Pancreas (tissue), 10 donors: Measurements from ENCODE around the gene TSPOAP1. TPM values are rescaled to one million over a fixed set of nuclear protein-coding genes. Genes with fewer than 3 reads are reported as not detected.

ENCODE experiments used
- ATAC-seq, 4 donors: fragments of 200-7000 bp; cut with Tn5 transposase; one replicate each; pipeline versions ENCODE4 v1.8.0 to v1.9.1; 2020; ENCODE audit warnings: mild to moderate bottlenecking in 4 of 4, moderate library complexity in 4 of 4
- DNase-seq, 6 donors: peaks; one replicate each; pipeline ENCODE4 v3.0.0-alpha.2; 2020
- FAIRE-seq: peaks from 2 replicates; lab custom pipeline; 2012; peaks lifted over from hg19 to GRCh38; lab: Jason Lieb, UNC
- H3K27ac ChIP-seq, 4 donors: fragments of 200-600 bp; sonication (generic); 1 replicate in 3 of 4; 2 replicates in 1 of 4; pipeline versions ENCODE4 v1.5.0 to v1.8.0; 2020
- H3K27me3 ChIP-seq, 4 donors: fragments of 200-600 bp; one replicate each; pipeline ENCODE4 v1.8.0; 2021
- H3K36me3 ChIP-seq, 3 donors: fragments of 200-600 bp; sonication (generic) in 1 of 3; one replicate each; pipeline versions ENCODE4 v1.5.0 to v1.8.0; 2020 to 2021
- H3K4me1 ChIP-seq, 3 donors: fragments of 200-600 bp; one replicate each; pipeline ENCODE4 v1.8.0; 2021
- H3K4me3 ChIP-seq, 4 donors: fragments of 200-600 bp; sonication (generic) in 2 of 4; one replicate each; pipeline versions ENCODE4 v1.5.0 to v1.8.0; 2020 to 2021
- H3K9me3 ChIP-seq, 4 donors: fragments of 200-600 bp; one replicate each; pipeline ENCODE4 v1.8.0; 2021
- WGBS, 2 donors: extraction: QIAGEN DNeasy Blood & Tissue Kit; methylation state at CpG; one replicate each; pipeline ENCODE4 v1.1.7; 2013; 5-methylcytosine and 5-hydroxymethylcytosine counted together
- intact Hi-C, 3 donors: fragments of 100-400 bp; cut with DNase I; formaldehyde crosslinking; loops; one replicate each; pipeline versions ENCODE4 v1.11.1 to v1.14.2; 2022
- microRNA-seq, 2 donors: library from miRNA; unstranded; fragments of <30 nt; microRNA quantifications; one replicate each; pipeline versions ENCODE4 to v1.1.0, GENCODE V29; 2019 to 2020
- polyA plus RNA-seq, 2 donors: library from polyadenylated mRNA; stranded (reverse); fragments of 200-250 nt; gene quantifications; one replicate each; pipeline ENCODE4 v1.2.3, GENCODE V29; 2013
- total RNA-seq, 6 donors: library from RNA; stranded (reverse); fragmentation: NEBNext Ultra II Directional in 4 of 6; extraction: Animal tissue kit (Norgen Biotek cat#: 25700) in 4 of 6; gene quantifications; one replicate each; pipeline versions ENCODE4 v1.2.1 to v1.2.4, GENCODE V29; 2021 to 2023
- TF ChIP-seq, protein P1 (sequence below), 4 donors: fragments of 200-600 bp; sonication (generic) in 3 of 4; IDR thresholded peaks; one replicate each; pipeline versions ENCODE4 v1.5.0 to v1.8.0; 2021; ENCODE audit warnings: antibody characterized with exemption in 4 of 4
- donor health status: healthy with polysubstance abuse.
- donor health status: DM: no; HTN: no; CAD: no; lungs with moderate emphysema.
- donor health status: DM: no; HTN: no; CAD: no.
- donor health status: control.
- donor health status: control.
- donor health status: Bipolar disorder and iron deficiency.
- donor health status: DM: yes; HTN: yes; CAD: no.
- donor health status: DM: no; HTN: no; CAD: no.
- donor health status: DM: no; HTN: no; CAD: no.
- donor health status: DM: yes; HTN: yes; CAD: no.

Gene TSPOAP1
- total and polyA plus RNA-seq, 8 donors, result 7.0 to 90.2 (median 14.8) TPM

GRCh38 chr17:58253082-58253481 is 75.5 kb downstream of the TSPOAP1 start:
- no peak overlapping the region for H3K4me3 ChIP-seq
- 63 to 82% methylated on average over 3 of the region's 3 CpGs for WGBS, 2 donors
- no peaks in the 10 kb centered on the region for H3K9me3 ChIP-seq
- H3K36me3 ChIP-seq, result no peaks in the 10 kb centered on the region
- no peak for DNase-seq
- no peaks in the 10 kb centered on the region for H3K4me1 ChIP-seq
- intact Hi-C loops, result no loop called here
- TF ChIP-seq, protein P1, sequence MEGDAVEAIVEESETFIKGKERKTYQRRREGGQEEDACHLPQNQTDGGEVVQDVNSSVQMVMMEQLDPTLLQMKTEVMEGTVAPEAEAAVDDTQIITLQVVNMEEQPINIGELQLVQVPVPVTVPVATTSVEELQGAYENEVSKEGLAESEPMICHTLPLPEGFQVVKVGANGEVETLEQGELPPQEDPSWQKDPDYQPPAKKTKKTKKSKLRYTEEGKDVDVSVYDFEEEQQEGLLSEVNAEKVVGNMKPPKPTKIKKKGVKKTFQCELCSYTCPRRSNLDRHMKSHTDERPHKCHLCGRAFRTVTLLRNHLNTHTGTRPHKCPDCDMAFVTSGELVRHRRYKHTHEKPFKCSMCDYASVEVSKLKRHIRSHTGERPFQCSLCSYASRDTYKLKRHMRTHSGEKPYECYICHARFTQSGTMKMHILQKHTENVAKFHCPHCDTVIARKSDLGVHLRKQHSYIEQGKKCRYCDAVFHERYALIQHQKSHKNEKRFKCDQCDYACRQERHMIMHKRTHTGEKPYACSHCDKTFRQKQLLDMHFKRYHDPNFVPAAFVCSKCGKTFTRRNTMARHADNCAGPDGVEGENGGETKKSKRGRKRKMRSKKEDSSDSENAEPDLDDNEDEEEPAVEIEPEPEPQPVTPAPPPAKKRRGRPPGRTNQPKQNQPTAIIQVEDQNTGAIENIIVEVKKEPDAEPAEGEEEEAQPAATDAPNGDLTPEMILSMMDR (IDR thresholded peaks at IDR 0.05), result no peak
- no peak overlapping the region for H3K27ac ChIP-seq
- FAIRE-seq, result no peak
- no peaks in the 10 kb centered on the region for H3K27me3 ChIP-seq
- no peak for ATAC-seq

DNA sequence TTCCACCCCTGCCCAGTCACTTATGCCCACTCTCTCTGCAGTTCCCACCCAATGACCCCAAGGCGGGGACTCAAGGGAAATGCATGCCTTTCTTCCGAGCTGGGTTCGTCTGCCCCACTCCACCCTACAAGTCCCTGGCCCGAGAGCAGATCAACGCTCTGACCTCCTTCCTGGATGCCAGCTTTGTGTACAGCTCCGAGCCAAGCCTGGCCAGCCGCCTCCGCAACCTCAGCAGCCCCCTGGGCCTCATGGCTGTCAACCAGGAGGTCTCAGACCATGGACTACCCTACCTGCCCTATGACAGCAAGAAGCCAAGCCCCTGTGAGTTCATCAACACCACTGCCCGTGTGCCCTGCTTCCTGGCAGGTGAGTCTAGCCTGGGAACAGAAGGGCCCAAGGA is 76.5 kb downstream of the TSPOAP1 start:
- TF ChIP-seq, protein P1 (IDR thresholded peaks at IDR 0.05), result no peak
- no peak for FAIRE-seq
- DNase-seq, result no peak

More for the DNA sequence above, 76.5 kb downstream of the TSPOAP1 start:
- Histone ChIP-seq H3K4me1 (no peaks in the 10 kb centered on the region), H3K27ac (no peak overlapping the region), H3K4me3 (no peak overlapping the region), H3K27me3 (no peaks in the 10 kb centered on the region), H3K9me3 (no peaks in the 10 kb centered on the region), H3K36me3 (no peaks in the 10 kb centered on the region)
- ATAC-seq, result no peak
- intact Hi-C loops, result no loop called here
- 57 to 58% methylated on average over 9 of the region's 9 CpGs for WGBS, 2 donors

Small RNA genes within 50 kb of the gene (microRNA-seq; reads per million reads assigned to microRNA genes)
- gene MIR4736, result 0 reads per million in 2 donors

Other genes with a start within 250 kb of the TSPOAP1 start
- 10 to 100 TPM; 10.7 to 17.9 (median 12.5) TPM for gene DYNLL2, start 245.4 kb downstream of the TSPOAP1 start, total RNA-seq
- gene DYNLL2, start 245.4 kb downstream of the TSPOAP1 start, polyA plus RNA-seq, result 10 to 100 TPM; 13.8 to 20.5 TPM
- not detected for gene OR4D1, start 180.4 kb downstream of the TSPOAP1 start, total RNA-seq
- not detected for gene OR4D1, start 180.4 kb downstream of the TSPOAP1 start, polyA plus RNA-seq
- not detected for gene OR4D2, start 161.8 kb downstream of the TSPOAP1 start, total RNA-seq
- not detected for gene OR4D2, start 161.8 kb downstream of the TSPOAP1 start, polyA plus RNA-seq
- gene EPX, start 136.1 kb downstream of the TSPOAP1 start, total RNA-seq, result not detected
- not detected for gene EPX, start 136.1 kb downstream of the TSPOAP1 start, polyA plus RNA-seq
- gene MKS1, start 109.5 kb downstream of the TSPOAP1 start, total RNA-seq, result 10 to 100 TPM in 2 of 6 donors, 1 to 10 TPM in 4; 5.8 to 16.0 (median 7.3) TPM
- gene MKS1, start 109.5 kb downstream of the TSPOAP1 start, polyA plus RNA-seq, result 10 to 100 TPM; 12.7 to 16.1 TPM
- not detected for gene LPO, start 90.2 kb downstream of the TSPOAP1 start, total RNA-seq
- gene LPO, start 90.2 kb downstream of the TSPOAP1 start, polyA plus RNA-seq, result under 1 TPM; 0.08 to 0.23 TPM
- under 1 TPM; 0.03 to 0.28 (median 0.09) TPM for gene MPO, start 47.9 kb downstream of the TSPOAP1 start, total RNA-seq
- under 1 TPM in 1 of 2 donors, not detected in 1; 0.19 TPM for gene MPO, start 47.9 kb downstream of the TSPOAP1 start, polyA plus RNA-seq
- gene SUPT4H1, start 23.4 kb upstream of the TSPOAP1 start, total RNA-seq, result 10 to 100 TPM; 14.1 to 43.7 (median 26.5) TPM
- 10 to 100 TPM; 23.3 to 42.3 TPM for gene SUPT4H1, start 23.4 kb upstream of the TSPOAP1 start, polyA plus RNA-seq
- gene RNF43, start 88.7 kb upstream of the TSPOAP1 start, total RNA-seq, result 10 to 100 TPM in 2 of 6 donors, 1 to 10 TPM in 4; 4.5 to 12.5 (median 6.2) TPM
- gene RNF43, start 88.7 kb upstream of the TSPOAP1 start, polyA plus RNA-seq, result 1 to 10 TPM; 5.9 to 6.2 TPM
- gene HSF5, start 159.6 kb upstream of the TSPOAP1 start, total RNA-seq, result under 1 TPM in 1 of 6 donors, not detected in 5; 0.04 TPM
- gene HSF5, start 159.6 kb upstream of the TSPOAP1 start, polyA plus RNA-seq, result not detected
- 10 to 100 TPM in 5 of 6 donors, 1 to 10 TPM in 1; 8.1 to 19.9 (median 14.5) TPM for gene MTMR4, start 185.8 kb upstream of the TSPOAP1 start, total RNA-seq
- gene MTMR4, start 185.8 kb upstream of the TSPOAP1 start, polyA plus RNA-seq, result 10 to 100 TPM; 13.8 to 16.3 TPM